Left hindlimb (tissue), 1 donor: Measurements from ENCODE around the gene DCLK2.

Experiments
- DNase-seq: peaks from one replicate; pipeline ENCODE4 v3.0.0-alpha.2; 2018

DCLK2 gene

DNA sequence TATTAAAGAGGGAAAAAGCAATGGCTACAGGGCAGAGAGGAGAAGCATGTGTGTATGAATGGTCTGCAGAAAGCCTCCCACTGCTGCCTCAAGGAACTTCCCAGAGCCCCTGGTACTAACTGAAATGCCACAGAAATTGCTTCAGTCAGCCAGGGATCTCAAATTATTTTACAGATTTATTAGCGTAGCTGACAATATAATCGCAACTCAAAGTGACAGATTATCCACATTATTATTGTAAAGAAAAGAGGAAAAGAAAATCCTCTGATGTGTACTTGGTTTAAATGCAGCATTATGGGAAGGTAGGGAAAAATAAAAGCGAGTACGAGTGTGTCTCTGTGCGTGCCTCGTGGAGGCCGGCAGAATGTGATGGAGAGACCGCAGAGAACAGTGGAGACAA lies 202.7 kb downstream of the DCLK2 start:
- DNase-seq = no peak

DNA sequence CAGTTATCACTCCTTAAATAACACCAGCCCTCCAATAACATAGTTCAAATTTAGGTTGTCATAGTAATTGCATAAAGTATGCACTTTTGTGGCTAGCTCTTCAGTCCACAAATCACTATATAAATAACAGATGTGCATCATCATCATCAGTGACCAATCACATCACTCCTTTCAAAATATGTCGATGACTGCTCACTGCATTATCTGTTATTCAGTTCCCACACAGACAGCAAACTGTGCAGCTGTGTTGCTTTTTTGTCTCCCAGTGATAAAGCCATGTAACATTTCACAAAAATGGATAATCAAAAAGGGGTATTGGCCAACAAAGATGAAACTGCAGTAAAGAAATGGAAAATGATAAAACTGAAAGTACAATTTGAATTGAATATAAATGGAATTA lies 205.4 kb downstream of the DCLK2 start:
- no peak for DNase-seq

DNA sequence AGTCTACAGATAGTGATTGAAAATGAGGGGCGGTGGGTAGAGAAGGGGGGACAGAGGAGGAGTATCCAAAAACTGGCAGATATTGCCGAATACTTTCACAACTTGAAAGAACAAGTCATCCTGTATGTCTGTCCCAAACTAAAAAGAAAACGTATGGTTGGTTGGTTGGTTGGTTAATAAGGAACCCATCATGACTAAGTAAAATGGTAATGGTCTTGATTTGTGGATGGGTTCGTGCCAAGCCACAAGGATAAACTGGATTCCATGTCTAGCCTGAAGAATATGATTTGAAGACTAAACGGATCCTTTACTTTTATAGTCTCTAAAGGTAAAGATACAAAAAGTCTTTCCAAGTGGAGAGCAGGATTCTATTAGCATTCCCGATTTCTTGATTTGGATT lies 208.4 kb downstream of the DCLK2 start:
- DNase-seq = no peak

DNA sequence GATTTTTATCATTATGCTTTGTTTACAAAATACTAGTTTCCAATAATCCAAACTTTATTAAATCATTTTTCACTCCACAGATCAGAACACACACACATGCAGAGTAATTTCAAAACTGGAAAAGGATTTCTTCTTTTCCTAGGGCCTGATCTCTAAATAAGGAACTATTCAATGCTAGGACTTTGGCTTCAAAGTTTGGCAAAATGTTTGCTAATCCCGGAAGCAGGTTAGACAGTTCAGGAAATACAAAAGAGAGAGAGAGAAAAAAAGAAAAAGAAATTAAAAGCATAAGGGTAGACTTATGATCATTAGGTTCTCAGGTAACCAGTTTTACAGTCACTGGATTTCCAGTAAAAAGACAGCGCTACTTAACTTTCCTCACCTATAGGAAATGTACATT lies 211.0 kb downstream of the DCLK2 start:
- no peak for DNase-seq

DNA sequence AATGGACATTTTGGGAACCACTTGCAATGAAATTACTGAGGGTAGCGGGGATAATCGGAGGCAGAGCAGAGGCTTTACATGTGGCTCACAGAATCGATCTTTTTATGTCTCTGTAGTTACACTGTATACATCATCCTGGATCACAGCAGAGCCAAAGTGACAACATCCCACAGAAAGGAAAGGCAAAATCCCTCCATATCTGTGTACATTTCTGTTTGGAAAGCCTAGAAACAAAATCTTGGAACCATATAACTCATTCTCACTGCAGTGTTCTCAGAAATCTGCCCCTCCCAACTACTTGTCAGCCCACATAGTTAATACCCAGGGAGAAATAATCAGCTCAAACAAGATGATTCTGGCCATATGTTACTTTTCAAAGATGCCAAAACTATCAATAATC lies 211.6 kb downstream of the DCLK2 start:
- DNase-seq = no peak

DNA sequence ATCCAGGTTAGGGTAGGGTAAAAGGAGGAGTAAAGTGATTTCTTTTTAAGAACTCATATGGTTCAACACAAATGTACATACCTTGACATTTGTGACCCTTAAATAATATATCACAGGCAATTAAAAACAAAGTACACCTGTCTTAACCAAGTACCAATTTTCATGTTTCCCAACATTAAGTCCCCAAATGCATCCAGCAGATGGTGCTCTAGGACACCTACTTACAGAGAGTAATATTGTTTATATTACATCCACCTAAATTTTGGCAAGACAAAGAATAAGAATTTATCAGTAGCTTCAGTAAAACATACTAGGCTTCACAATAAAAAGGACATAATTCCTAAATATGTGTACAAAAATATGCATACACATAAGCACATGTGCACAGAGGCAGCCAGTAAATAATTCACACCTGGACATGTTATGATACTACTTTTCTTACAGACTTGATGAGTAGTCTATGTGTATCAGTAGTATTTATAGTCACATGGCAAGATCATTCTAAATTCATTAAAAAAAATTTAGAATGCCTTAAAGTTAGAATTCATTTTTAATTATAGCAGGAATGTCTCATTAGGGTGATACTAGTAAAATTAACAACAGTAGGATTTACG lies 219.7 kb downstream of the DCLK2 start:
- DNase-seq = no peak

DNA sequence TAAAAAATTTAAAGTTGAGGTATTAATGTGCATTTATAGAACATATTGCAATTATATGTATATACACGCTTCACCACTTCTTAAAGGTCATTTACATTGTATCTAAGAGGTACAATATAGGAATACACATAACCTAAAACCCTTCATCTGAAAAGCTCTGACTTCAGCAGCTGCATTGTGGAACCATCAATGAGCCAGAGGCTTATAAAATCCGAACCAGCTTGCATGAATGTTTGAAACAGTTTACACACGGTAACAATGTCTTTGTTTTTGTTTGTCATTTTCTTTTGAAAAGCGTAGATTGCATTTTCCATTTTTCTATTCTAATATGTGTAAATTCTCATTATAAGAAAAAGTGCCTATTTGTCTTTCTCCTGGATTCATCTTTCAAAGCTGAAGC lies 221.6 kb downstream of the DCLK2 start:
- no peak for DNase-seq

DNA sequence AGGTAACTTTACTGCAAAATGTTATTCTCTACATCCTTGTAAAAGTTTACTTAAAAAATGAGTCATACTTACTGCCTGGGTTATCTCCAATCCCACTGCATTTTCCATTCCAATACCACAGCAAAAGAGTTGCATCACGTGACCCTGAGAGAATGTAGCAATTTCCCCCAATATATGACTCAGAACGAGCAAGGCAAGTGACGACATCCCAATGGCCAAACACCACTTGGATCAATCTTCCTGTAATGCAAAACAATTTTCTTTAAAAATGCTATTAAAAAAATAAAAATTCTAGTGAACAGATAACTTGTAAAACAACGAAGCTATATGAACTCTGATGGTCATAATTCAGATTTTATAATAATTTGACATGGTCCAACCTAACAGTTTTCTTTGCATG lies 224.3 kb downstream of the DCLK2 start:
- no peak for DNase-seq

DNA sequence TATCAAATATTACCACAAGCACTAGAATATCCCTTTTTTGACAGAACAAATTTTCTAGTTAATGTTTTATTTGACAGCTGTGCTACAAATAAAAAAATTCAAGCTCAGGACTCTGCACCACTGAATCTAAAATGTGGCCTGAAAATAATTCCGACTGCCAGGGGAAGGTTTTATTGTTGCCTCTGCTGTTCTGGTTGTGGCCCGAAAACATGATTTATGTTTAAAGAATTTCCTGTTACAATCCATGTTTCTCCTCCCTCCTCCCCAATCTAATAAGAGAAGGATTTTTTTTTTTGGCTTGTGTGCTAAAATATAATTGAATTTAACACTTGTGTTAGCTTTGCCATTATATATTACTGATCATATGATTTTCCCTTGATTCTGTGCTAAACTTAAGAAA lies 227.8 kb downstream of the DCLK2 start:
- DNase-seq = no peak

DNA sequence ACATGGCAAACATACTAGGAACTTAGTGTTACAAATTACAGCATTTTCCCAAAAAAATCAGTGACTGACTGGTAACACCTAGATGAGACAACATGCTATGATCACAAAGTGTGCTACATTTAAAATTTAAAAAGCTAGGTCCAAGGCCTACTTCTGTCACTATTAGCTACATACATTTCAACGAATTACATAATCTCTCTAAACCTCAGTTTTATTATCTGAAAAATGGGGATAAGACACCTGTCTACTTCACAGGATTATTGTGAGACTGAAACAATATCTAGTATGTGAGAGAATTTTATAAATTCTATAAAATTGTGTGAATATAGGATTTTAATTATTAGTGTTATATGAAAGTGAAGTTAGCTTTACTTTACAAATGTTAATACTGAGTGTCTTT lies 228.5 kb downstream of the DCLK2 start:
- DNase-seq = no peak
